ENCODE results near the gene SLC4A5. TPM values are rescaled to one million over a fixed set of nuclear protein-coding genes. Genes with fewer than 3 reads are reported as not detected.

Gene SLC4A5
- total RNA-seq, 1 experiment from 2014 or later: not detected

- Histone ChIP-seq H3K4me1 (replicated peaks; ENCODE audit: insufficient read depth) (no peaks in the 10 kb centered on the region), H3K27ac (no peak overlapping the region), H3K9me3 (ENCODE audit: insufficient read depth, low read depth) (peaks cover 6% of the 10 kb centered on the region; the same call in 1 of the 2 replicates), H2AFZ (no peak overlapping the region), H3K79me2 (ENCODE audit: low read depth) (no peaks in the 10 kb centered on the region), H4K20me1 (ENCODE audit: insufficient read depth) (no peaks in the 10 kb centered on the region), H3F3A (ENCODE audit: insufficient read depth, low read depth) (no peaks in the 10 kb centered on the region), H3K27me3 (ENCODE audit: insufficient read depth, low read depth) (peaks cover 17% of the 10 kb centered on the region; the same call in 1 of the 2 replicates), H3K4me2 (no peak overlapping the region), H3K9me2 (ENCODE audit: insufficient read depth) (no peaks in the 10 kb centered on the region), H3K4me3 (no peak overlapping the region), H3K36me3 (ENCODE audit: low read depth) (no peaks in the 10 kb centered on the region)
- intact Hi-C loops (cut with micrococcal nuclease; ENCODE audit: unreplicated experiment): no loop called here
- ChIA-PET CTCF (no interaction called here), POLR2A (ENCODE audit: unreplicated experiment) (no interaction called here)
- no peak for DNase-seq
- TF ChIP-seq EZH2 (IDR thresholded peaks at IDR 0.05; ENCODE audit: low read depth) (no peak), CTCF (conservative IDR thresholded peaks at IDR 0.05) (no peak)
- no TSS peak for BruUV-seq (replicated peaks)
These were observed 42.0 kb downstream of the SLC4A5 start for GRCh38 chr2:74301262-74301661.

GRCh38 chr2:74300506-74300905 lies 42.7 kb downstream of the SLC4A5 start:
- Histone ChIP-seq H3K27me3 (ENCODE audit: insufficient read depth, low read depth) (peaks cover 17% of the 10 kb centered on the region; the same call in 1 of the 2 replicates), H4K20me1 (ENCODE audit: insufficient read depth) (no peaks in the 10 kb centered on the region), H3K4me1 (replicated peaks; ENCODE audit: insufficient read depth) (no peaks in the 10 kb centered on the region), H3K9me3 (ENCODE audit: insufficient read depth, low read depth) (peaks cover 6% of the 10 kb centered on the region; the same call in 1 of the 2 replicates), H3K4me3 (no peak overlapping the region), H3K9me2 (ENCODE audit: insufficient read depth) (no peaks in the 10 kb centered on the region), H2AFZ (no peak overlapping the region), H3K4me2 (no peak overlapping the region), H3K79me2 (ENCODE audit: low read depth) (no peaks in the 10 kb centered on the region), H3K36me3 (ENCODE audit: low read depth) (no peaks in the 10 kb centered on the region), H3F3A (ENCODE audit: insufficient read depth, low read depth) (no peaks in the 10 kb centered on the region), H3K27ac (no peak overlapping the region)
- intact Hi-C loops (cut with micrococcal nuclease; ENCODE audit: unreplicated experiment): no loop called here
- DNase-seq: no peak
- ChIA-PET CTCF (no interaction called here), POLR2A (ENCODE audit: unreplicated experiment) (no interaction called here)
- no TSS peak for BruUV-seq (replicated peaks)
- TF ChIP-seq EZH2 (IDR thresholded peaks at IDR 0.05; ENCODE audit: low read depth) (no peak), CTCF (conservative IDR thresholded peaks at IDR 0.05) (no peak)

GRCh38 chr2:74297950-74298349 lies 45.3 kb downstream of the SLC4A5 start:
- H3K4me2 ChIP-seq: no peak overlapping the region
- no peak overlapping the region for H3K27ac ChIP-seq
- 0 out of 2 replicates have a peak, but pooled peaks cover 17% of the 10 kb centered on the region for H3K27me3 ChIP-seq (ENCODE audit: insufficient read depth, low read depth)
- intact Hi-C loops (cut with micrococcal nuclease; ENCODE audit: unreplicated experiment): no loop called here
- TF ChIP-seq EZH2 (IDR thresholded peaks at IDR 0.05; ENCODE audit: low read depth) (no peak), CTCF (conservative IDR thresholded peaks at IDR 0.05) (no peak)
- no peak overlapping the region for H2AFZ ChIP-seq
- H3K9me3 ChIP-seq (ENCODE audit: insufficient read depth, low read depth): peaks cover 6% of the 10 kb centered on the region; the same call in 1 of the 2 replicates
- no TSS peak for BruUV-seq (replicated peaks)
- H3K36me3 ChIP-seq (ENCODE audit: low read depth): no peaks in the 10 kb centered on the region
- no peaks in the 10 kb centered on the region for H3K4me1 ChIP-seq (replicated peaks; ENCODE audit: insufficient read depth)
- no peaks in the 10 kb centered on the region for H3K79me2 ChIP-seq (ENCODE audit: low read depth)
- H4K20me1 ChIP-seq (ENCODE audit: insufficient read depth): no peaks in the 10 kb centered on the region
- H3K9me2 ChIP-seq (ENCODE audit: insufficient read depth): no peaks in the 10 kb centered on the region
- POLR2A ChIA-PET (ENCODE audit: unreplicated experiment): no interaction called here
- no peak overlapping the region for H3K4me3 ChIP-seq
- CTCF ChIA-PET: no interaction called here
- DNase-seq: no peak
- H3F3A ChIP-seq (ENCODE audit: insufficient read depth, low read depth): no peaks in the 10 kb centered on the region
